KOPT-K1 (cell line): ENCODE data around the gene XPNPEP1.
"Not testable (repeated sequence)": the region's sequence is repeated elsewhere in the genome, so short reads cannot be mapped to it uniquely, and the experiment has no call there.

ENCODE experiments used
- H3K27ac ChIP-seq: fragments of 200-600 bp; sonication (generic); 2 replicates; pipeline ENCODE4 v1.5.1; 2016; ENCODE audit warnings: antibody characterized with exemption, mild to moderate bottlenecking, low read depth, low read length; ENCODE audit not compliant: poor library complexity, severe bottlenecking
- H3K36me3 ChIP-seq: fragments of 200-600 bp; sonication (generic); 2 replicates; pipeline ENCODE4 v1.5.1; 2017; ENCODE audit warnings: antibody characterized with exemption, mild to moderate bottlenecking, low read length, moderate library complexity; ENCODE audit not compliant: insufficient read depth
- H3K9me3 ChIP-seq: fragments of 200-600 bp; sonication (generic); 2 replicates; pipeline ENCODE4 v1.5.1; 2017; ENCODE audit warnings: antibody characterized with exemption, low read length, mild to moderate bottlenecking; ENCODE audit not compliant: insufficient read depth, poor library complexity, severe bottlenecking

XPNPEP1 gene

GRCh38 chr10:109918707-109919106 lies 4.6 kb downstream of the XPNPEP1 start:
- not testable (repeated sequence) for H3K9me3 ChIP-seq, H3K27ac ChIP-seq
- peaks cover 16% of the 10 kb centered on the region for H3K36me3 ChIP-seq

GRCh38 chr10:109915566-109915965 lies 7.7 kb downstream of the XPNPEP1 start:
- Histone ChIP-seq H3K27ac (peak overlapping the region; percentile 55), H3K36me3 (peaks cover 43% of the 10 kb centered on the region), H3K9me3 (no peaks in the 10 kb centered on the region)

GRCh38 chr10:109914966-109915365 lies 8.3 kb downstream of the XPNPEP1 start:
- Histone ChIP-seq H3K9me3 (no peaks in the 10 kb centered on the region), H3K36me3 (peaks cover 40% of the 10 kb centered on the region), H3K27ac (peak overlapping the region; percentile 55)

- peaks cover 47% of the 10 kb centered on the region for H3K36me3 ChIP-seq
- H3K9me3 ChIP-seq: no peaks in the 10 kb centered on the region
- H3K27ac ChIP-seq: peak overlapping the region; percentile 21
Observed at GRCh38 chr10:109913306-109913892, 9.9 kb downstream of the XPNPEP1 start.

GRCh38 chr10:109912335-109913281 lies 10.7 kb downstream of the XPNPEP1 start:
- peaks cover 53% of the 10 kb centered on the region for H3K36me3 ChIP-seq
- no peaks in the 10 kb centered on the region for H3K9me3 ChIP-seq
- peak overlapping the region; percentile 38 for H3K27ac ChIP-seq

GRCh38 chr10:109911903-109912302 lies 11.4 kb downstream of the XPNPEP1 start:
- peaks cover 57% of the 10 kb centered on the region for H3K36me3 ChIP-seq
- no peaks in the 10 kb centered on the region for H3K9me3 ChIP-seq
- peak overlapping the region; percentile 38 for H3K27ac ChIP-seq

GRCh38 chr10:109906316-109906715 lies 17.0 kb downstream of the XPNPEP1 start:
- no peaks in the 10 kb centered on the region for H3K9me3 ChIP-seq
- peaks cover 81% of the 10 kb centered on the region for H3K36me3 ChIP-seq
- H3K27ac ChIP-seq: no peak overlapping the region

- Histone ChIP-seq H3K36me3 (peaks cover 91% of the 10 kb centered on the region), H3K27ac (no peak overlapping the region)
Observed at GRCh38 chr10:109904397-109904796, 18.9 kb downstream of the XPNPEP1 start.

GRCh38 chr10:109902992-109903947 lies 20.0 kb downstream of the XPNPEP1 start:
- H3K9me3 ChIP-seq: no peaks in the 10 kb centered on the region
- peak overlapping the region; percentile 63 for H3K27ac ChIP-seq
- peaks cover 94% of the 10 kb centered on the region for H3K36me3 ChIP-seq

More at GRCh38 chr10:109904397-109904796, 18.9 kb downstream of the XPNPEP1 start:
- H3K9me3 ChIP-seq: no peaks in the 10 kb centered on the region

GRCh38 chr10:109899356-109900331 lies 23.7 kb downstream of the XPNPEP1 start:
- H3K36me3 ChIP-seq: peaks cover 86% of the 10 kb centered on the region
- no peaks in the 10 kb centered on the region for H3K9me3 ChIP-seq
- H3K27ac ChIP-seq: no peak overlapping the region

GRCh38 chr10:109898666-109899355 lies 24.5 kb downstream of the XPNPEP1 start:
- H3K36me3 ChIP-seq: peaks cover 79% of the 10 kb centered on the region
- no peak overlapping the region for H3K27ac ChIP-seq
- H3K9me3 ChIP-seq: no peaks in the 10 kb centered on the region

- Histone ChIP-seq H3K9me3 (no peaks in the 10 kb centered on the region), H3K36me3 (peaks cover 79% of the 10 kb centered on the region), H3K27ac (no peak overlapping the region)
Observed at GRCh38 chr10:109898007-109898406, 25.3 kb downstream of the XPNPEP1 start.

GRCh38 chr10:109895848-109896247 lies 27.5 kb downstream of the XPNPEP1 start:
- Histone ChIP-seq H3K27ac (no peak overlapping the region), H3K9me3 (no peaks in the 10 kb centered on the region), H3K36me3 (peaks cover 81% of the 10 kb centered on the region)
